Measurements from ENCODE around the gene ERVH48-1. TPM values are rescaled to one million over a fixed set of nuclear protein-coding genes. Genes with fewer than 3 reads are reported as not detected.

Gene ERVH48-1
- total RNA-seq, 2 donors from 2014 or later, result not detected

DNA sequence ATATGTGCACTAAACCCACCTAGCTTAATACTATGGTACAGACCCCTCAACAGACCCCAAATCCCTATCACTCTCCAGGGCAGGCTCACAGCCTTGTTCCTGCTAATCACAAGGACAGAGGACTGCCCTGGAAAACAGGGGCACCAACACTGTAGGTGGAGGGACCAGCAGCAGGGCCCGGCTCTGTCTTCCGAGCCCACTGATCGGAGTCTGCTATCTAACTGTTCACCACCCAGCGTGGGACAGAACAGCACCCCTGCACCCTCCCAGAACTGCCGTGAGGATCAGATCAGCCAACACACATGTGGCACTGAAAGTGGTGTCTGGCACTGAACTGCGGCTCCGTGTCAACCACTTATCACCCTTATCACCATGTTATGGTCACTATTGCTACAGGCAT, 52.3 kb downstream of the ERVH48-1 start:
- intact Hi-C loops (cut with DNase I), result no loop called here
- no peak overlapping the region for H3K4me3 ChIP-seq
- H3K9ac ChIP-seq (ENCODE audit: low read depth in 2 of 2, low read length in 2 of 2), result no peak overlapping the region
- DNase-seq, result no peak
- H3K36me3 ChIP-seq, result peaks cover 5% of the 10 kb centered on the region
- no peaks in the 10 kb centered on the region for H3K27me3 ChIP-seq
- peaks cover 1% of the 10 kb centered on the region for H3K4me1 ChIP-seq
- no peaks in the 10 kb centered on the region for H3K9me3 ChIP-seq
- TF ChIP-seq, protein P1, sequence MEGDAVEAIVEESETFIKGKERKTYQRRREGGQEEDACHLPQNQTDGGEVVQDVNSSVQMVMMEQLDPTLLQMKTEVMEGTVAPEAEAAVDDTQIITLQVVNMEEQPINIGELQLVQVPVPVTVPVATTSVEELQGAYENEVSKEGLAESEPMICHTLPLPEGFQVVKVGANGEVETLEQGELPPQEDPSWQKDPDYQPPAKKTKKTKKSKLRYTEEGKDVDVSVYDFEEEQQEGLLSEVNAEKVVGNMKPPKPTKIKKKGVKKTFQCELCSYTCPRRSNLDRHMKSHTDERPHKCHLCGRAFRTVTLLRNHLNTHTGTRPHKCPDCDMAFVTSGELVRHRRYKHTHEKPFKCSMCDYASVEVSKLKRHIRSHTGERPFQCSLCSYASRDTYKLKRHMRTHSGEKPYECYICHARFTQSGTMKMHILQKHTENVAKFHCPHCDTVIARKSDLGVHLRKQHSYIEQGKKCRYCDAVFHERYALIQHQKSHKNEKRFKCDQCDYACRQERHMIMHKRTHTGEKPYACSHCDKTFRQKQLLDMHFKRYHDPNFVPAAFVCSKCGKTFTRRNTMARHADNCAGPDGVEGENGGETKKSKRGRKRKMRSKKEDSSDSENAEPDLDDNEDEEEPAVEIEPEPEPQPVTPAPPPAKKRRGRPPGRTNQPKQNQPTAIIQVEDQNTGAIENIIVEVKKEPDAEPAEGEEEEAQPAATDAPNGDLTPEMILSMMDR (IDR thresholded peaks at IDR 0.05), result no peak
- H3K27ac ChIP-seq, result no peak overlapping the region

GRCh38 chr21:42868196-42868595, 57.2 kb downstream of the ERVH48-1 start:
- no peaks in the 10 kb centered on the region for H3K4me1 ChIP-seq
- intact Hi-C loops (cut with DNase I), result no loop called here
- TF ChIP-seq, protein P1 (IDR thresholded peaks at IDR 0.05), result no peak
- H3K9me3 ChIP-seq, result no peaks in the 10 kb centered on the region
- no peak overlapping the region for H3K27ac ChIP-seq
- no peak overlapping the region for H3K9ac ChIP-seq (ENCODE audit: low read depth in 2 of 2, low read length in 2 of 2)
- peaks cover 5% of the 10 kb centered on the region for H3K36me3 ChIP-seq
- no peak for DNase-seq
- no peak overlapping the region for H3K4me3 ChIP-seq
- no peaks in the 10 kb centered on the region for H3K27me3 ChIP-seq

Small RNA genes lying within 50 kb of the gene (microRNA-seq; reads per million reads assigned to microRNA genes)
- gene MIR5692B, result not detected

Other genes with a start within 250 kb of the ERVH48-1 start
- gene WDR4, start 46.1 kb downstream of the ERVH48-1 start, total RNA-seq, result 10 to 100 TPM in 1 of 2 donors, 1 to 10 TPM in 1; 8.1 to 43.7 TPM
- gene NDUFV3, start 32.3 kb downstream of the ERVH48-1 start, total RNA-seq, result 10 to 100 TPM; 25.9 to 36.6 TPM
- gene PKNOX1, start 48.9 kb upstream of the ERVH48-1 start, total RNA-seq, result 10 to 100 TPM; 15.4 to 16.6 TPM
- 10 to 100 TPM in 1 of 2 donors, 1 to 10 TPM in 1; 2.7 to 14.7 TPM for gene CBS, start 150.2 kb upstream of the ERVH48-1 start, total RNA-seq
- 10 to 100 TPM; 18.1 to 20.5 TPM for gene U2AF1, start 181.9 kb upstream of the ERVH48-1 start, total RNA-seq
- gene CRYAA, start 243.4 kb upstream of the ERVH48-1 start, total RNA-seq, result not detected

Measured in colonic mucosa (tissue), 4 donors.